ENCODE results near the gene C1QTNF6.

DNA sequence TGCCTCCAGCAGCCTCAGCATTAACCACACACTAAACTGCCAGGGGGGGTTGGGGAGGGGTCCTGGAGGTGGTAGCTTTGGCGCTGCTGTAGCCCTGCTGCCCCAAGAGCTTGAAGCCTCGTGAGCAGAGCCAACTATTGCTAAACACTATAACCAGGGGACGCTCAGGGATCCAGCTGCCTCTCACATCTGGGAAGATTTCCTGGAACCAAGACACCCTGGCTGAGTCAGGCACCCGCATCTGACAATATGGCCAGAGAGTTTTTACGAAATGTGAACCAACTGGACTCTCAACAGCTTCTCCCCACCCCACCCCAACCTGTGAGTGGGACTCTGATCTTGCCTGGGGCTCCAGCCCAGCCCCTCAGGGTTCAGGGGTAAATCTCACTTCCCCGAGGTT, 14.3 kb downstream of the C1QTNF6 start:
- TF ChIP-seq CTCF (IDR thresholded peaks at IDR 0.05; ENCODE audit: insufficient read depth, low read depth, low read length): no peak
- no peak for TF ChIP-seq EZH2 (IDR thresholded peaks at IDR 0.05; ENCODE audit: insufficient read depth, low read length)

All from astrocyte (in vitro differentiated cells and primary cell).